ENCODE data around the gene MAP3K9. TPM values are rescaled to one million over a fixed set of nuclear protein-coding genes. Genes with fewer than 3 reads are reported as not detected.

MAP3K9 gene
- total RNA-seq, 4 donors from 2014 or later = 0.29 to 2.8 (median 1.2) TPM

DNA sequence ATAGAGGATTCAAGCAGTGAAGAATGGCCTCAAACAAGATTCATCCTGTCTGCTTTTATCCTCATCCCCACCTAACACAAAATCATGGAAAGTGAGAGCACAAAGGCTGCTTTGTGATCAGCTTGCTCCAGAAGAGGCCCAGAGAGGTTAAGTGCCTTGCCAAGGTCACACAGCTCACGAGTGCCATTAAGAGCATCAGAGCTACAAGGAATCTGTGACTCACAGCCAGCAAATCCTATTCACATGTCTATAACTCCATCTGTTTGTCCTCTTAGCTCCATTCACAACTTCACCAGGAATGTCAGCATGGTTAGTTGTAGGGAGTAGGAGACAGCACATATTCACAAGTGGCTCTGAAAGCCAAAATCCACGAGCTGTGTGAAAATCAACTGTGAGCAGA is 87.8 kb downstream of the MAP3K9 start:
- Histone ChIP-seq H3K27ac (no peak overlapping the region), H3K4me3 (no peak overlapping the region), H3K36me3 (no peaks in the 10 kb centered on the region), H3K27me3 (no peaks in the 10 kb centered on the region), H3K9me3 (no peaks in the 10 kb centered on the region), H3K4me1 (no peaks in the 10 kb centered on the region)
- TF ChIP-seq, protein P1, sequence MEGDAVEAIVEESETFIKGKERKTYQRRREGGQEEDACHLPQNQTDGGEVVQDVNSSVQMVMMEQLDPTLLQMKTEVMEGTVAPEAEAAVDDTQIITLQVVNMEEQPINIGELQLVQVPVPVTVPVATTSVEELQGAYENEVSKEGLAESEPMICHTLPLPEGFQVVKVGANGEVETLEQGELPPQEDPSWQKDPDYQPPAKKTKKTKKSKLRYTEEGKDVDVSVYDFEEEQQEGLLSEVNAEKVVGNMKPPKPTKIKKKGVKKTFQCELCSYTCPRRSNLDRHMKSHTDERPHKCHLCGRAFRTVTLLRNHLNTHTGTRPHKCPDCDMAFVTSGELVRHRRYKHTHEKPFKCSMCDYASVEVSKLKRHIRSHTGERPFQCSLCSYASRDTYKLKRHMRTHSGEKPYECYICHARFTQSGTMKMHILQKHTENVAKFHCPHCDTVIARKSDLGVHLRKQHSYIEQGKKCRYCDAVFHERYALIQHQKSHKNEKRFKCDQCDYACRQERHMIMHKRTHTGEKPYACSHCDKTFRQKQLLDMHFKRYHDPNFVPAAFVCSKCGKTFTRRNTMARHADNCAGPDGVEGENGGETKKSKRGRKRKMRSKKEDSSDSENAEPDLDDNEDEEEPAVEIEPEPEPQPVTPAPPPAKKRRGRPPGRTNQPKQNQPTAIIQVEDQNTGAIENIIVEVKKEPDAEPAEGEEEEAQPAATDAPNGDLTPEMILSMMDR (IDR thresholded peaks at IDR 0.05) = no peak
- TF ChIP-seq POLR2A (IDR thresholded peaks at IDR 0.05) = no peak
- intact Hi-C loops (cut with DNase I; ENCODE audit: low total_unique reads) = no loop called here
- no peak for DNase-seq

DNA sequence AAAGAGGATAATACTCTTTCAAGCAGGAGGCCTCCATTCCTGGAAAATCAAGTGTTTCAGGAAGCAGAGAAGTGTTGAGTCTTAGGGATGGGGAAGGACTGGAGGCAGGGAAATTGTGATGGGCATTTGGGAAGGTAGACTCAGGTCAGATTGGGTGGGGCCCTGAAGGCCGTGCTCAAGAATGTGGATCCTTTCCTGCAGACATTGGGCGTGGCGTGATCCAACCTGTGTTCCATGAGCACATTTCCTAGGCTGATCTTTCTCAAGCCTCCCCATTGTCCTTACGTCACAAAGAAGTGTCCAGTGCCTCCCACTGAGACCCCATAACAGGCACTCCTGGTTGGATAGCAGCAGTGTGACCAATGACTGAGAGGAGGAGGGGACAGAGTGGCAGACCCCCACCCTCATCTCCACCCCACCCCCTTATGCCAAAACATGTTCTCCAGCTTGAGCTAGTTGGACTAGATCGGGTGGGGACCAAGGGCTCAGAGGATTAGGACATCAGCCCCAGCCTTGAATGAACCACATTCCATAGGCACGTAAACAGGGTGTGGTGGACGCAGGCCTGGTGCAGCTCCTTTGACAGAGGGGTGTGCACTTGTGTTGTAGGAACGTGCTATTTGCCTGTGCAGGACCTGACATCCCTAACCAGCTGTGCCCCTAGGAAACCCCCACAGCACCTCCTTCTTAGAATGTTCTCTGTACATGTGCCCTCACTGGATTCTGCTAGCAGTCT is 90.8 kb downstream of the MAP3K9 start:
- H3K4me1 ChIP-seq = no peaks in the 10 kb centered on the region
- intact Hi-C loops (cut with DNase I; ENCODE audit: low total_unique reads) = no loop called here
- no peaks in the 10 kb centered on the region for H3K27me3 ChIP-seq
- TF ChIP-seq, protein P1 (IDR thresholded peaks at IDR 0.05) = no peak
- TF ChIP-seq POLR2A (IDR thresholded peaks at IDR 0.05) = no peak
- H3K4me3 ChIP-seq = no peak overlapping the region
- no peaks in the 10 kb centered on the region for H3K9me3 ChIP-seq
- H3K27ac ChIP-seq = no peak overlapping the region
- DNase-seq = no peak
- H3K36me3 ChIP-seq = no peaks in the 10 kb centered on the region

- H3K4me1 ChIP-seq = no peaks in the 10 kb centered on the region
- no peak overlapping the region for H3K4me3 ChIP-seq
- DNase-seq = no peak
- no peaks in the 10 kb centered on the region for H3K9me3 ChIP-seq
- H3K27me3 ChIP-seq = no peaks in the 10 kb centered on the region
- no peaks in the 10 kb centered on the region for H3K36me3 ChIP-seq
- intact Hi-C loops (cut with DNase I; ENCODE audit: low total_unique reads) = no loop called here
- no peak overlapping the region for H3K27ac ChIP-seq
- TF ChIP-seq, protein P1 (IDR thresholded peaks at IDR 0.05) = no peak
- TF ChIP-seq POLR2A (IDR thresholded peaks at IDR 0.05) = no peak
Observed at GRCh38 chr14:70716958-70717357, 92.4 kb downstream of the MAP3K9 start.

DNA sequence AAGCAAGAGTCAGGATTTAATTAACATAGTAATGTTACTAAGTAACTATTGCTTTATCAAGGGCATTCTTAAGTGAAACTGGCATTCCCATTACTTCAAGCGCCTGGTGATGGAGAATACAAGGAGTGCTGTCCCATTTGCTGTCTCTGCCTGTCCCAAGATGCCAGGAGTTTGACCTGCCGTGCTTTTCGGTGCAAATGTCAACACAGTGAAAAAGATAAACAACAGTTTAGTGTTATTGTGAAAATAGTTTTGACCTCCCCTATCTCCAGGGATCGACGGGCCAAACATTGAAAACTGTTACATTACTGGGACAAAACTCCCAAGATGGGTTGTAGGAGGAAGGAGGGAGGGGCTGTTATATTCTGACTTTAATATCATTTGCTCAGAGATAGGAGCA is 92.8 kb downstream of the MAP3K9 start:
- Histone ChIP-seq H3K36me3 (no peaks in the 10 kb centered on the region), H3K9me3 (no peaks in the 10 kb centered on the region), H3K27ac (no peak overlapping the region), H3K4me3 (no peak overlapping the region), H3K4me1 (no peaks in the 10 kb centered on the region), H3K27me3 (no peaks in the 10 kb centered on the region)
- no peak for TF ChIP-seq POLR2A (IDR thresholded peaks at IDR 0.05)
- TF ChIP-seq, protein P1 (IDR thresholded peaks at IDR 0.05) = no peak
- DNase-seq = no peak
- intact Hi-C loops (cut with DNase I; ENCODE audit: low total_unique reads) = no loop called here

- Histone ChIP-seq H3K36me3 (no peaks in the 10 kb centered on the region), H3K27me3 (no peaks in the 10 kb centered on the region), H3K4me1 (no peaks in the 10 kb centered on the region), H3K27ac (no peak overlapping the region), H3K9me3 (no peaks in the 10 kb centered on the region), H3K4me3 (no peak overlapping the region)
- TF ChIP-seq POLR2A (IDR thresholded peaks at IDR 0.05) = no peak
- TF ChIP-seq, protein P1 (IDR thresholded peaks at IDR 0.05) = peak in 3 of 4 experiments; percentile 17 to 54 (median 28)
- DNase-seq = no peak
- intact Hi-C loops (cut with DNase I; ENCODE audit: low total_unique reads) = no loop called here
Observed at GRCh38 chr14:70714055-70714550, 95.2 kb downstream of the MAP3K9 start.
